ENCODE results near the gene PLCH1.

The PLCH1 gene

GRCh38 chr3:155331078-155331477, 413.8 kb downstream of the PLCH1 start:
- no peak overlapping the region for H3K4me3 ChIP-seq (ENCODE audit: low read length)
- no peak for DNase-seq (ENCODE audit: low read depth)
- TF ChIP-seq, protein P1, sequence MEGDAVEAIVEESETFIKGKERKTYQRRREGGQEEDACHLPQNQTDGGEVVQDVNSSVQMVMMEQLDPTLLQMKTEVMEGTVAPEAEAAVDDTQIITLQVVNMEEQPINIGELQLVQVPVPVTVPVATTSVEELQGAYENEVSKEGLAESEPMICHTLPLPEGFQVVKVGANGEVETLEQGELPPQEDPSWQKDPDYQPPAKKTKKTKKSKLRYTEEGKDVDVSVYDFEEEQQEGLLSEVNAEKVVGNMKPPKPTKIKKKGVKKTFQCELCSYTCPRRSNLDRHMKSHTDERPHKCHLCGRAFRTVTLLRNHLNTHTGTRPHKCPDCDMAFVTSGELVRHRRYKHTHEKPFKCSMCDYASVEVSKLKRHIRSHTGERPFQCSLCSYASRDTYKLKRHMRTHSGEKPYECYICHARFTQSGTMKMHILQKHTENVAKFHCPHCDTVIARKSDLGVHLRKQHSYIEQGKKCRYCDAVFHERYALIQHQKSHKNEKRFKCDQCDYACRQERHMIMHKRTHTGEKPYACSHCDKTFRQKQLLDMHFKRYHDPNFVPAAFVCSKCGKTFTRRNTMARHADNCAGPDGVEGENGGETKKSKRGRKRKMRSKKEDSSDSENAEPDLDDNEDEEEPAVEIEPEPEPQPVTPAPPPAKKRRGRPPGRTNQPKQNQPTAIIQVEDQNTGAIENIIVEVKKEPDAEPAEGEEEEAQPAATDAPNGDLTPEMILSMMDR (IDR thresholded peaks at IDR 0.05; ENCODE audit: insufficient read depth, low read depth, low read length, missing control alignments) = no peak

GRCh38 chr3:155330370-155330769, 414.5 kb downstream of the PLCH1 start:
- no peak overlapping the region for H3K4me3 ChIP-seq (ENCODE audit: low read length)
- TF ChIP-seq, protein P1 (IDR thresholded peaks at IDR 0.05; ENCODE audit: insufficient read depth, low read depth, low read length, missing control alignments) = no peak
- DNase-seq (ENCODE audit: low read depth) = no peak

DNA sequence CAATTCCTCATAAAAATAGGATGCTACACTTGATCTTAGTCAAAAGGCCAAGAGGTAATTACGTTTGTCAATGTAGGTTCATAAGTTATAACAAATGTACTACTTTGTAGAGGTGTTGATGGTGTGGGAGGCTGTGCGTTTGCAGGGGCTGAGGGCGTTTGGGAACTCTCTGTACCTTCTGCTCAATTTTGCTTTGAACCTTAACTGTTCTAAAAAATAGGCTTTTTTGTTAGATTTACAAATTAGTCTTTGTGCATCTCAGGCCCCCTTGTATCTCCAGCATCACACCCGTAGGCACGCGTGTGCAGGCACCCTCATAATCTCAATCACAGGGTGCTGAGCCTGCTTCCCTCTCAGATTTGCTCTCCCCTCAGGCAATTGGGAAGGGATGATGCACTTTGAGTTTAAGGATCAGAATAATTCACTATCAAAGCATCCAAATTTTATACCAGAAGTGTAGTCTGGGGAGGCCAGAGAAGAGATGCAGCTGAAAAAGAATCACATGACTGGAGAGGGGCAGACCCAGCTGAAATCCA, 415.3 kb downstream of the PLCH1 start:
- H3K4me3 ChIP-seq (ENCODE audit: low read length) = no peak overlapping the region
- DNase-seq (ENCODE audit: low read depth) = no peak
- TF ChIP-seq, protein P1 (IDR thresholded peaks at IDR 0.05; ENCODE audit: insufficient read depth, low read depth, low read length, missing control alignments) = no peak

- TF ChIP-seq, protein P1 (IDR thresholded peaks at IDR 0.05; ENCODE audit: insufficient read depth, low read depth, low read length, missing control alignments) = no peak
Observed at GRCh38 chr3:155327871-155328270, 417.0 kb downstream of the PLCH1 start.

GRCh38 chr3:155327430-155327829, 417.4 kb downstream of the PLCH1 start:
- TF ChIP-seq, protein P1 (IDR thresholded peaks at IDR 0.05; ENCODE audit: insufficient read depth, low read depth, low read length, missing control alignments) = no peak
- no peak for DNase-seq (ENCODE audit: low read depth)
- H3K4me3 ChIP-seq (ENCODE audit: low read length) = no peak overlapping the region

More at GRCh38 chr3:155327871-155328270, 417.0 kb downstream of the PLCH1 start:
- no peak overlapping the region for H3K4me3 ChIP-seq (ENCODE audit: low read length)
- no peak for DNase-seq (ENCODE audit: low read depth)

GRCh38 chr3:155326901-155327300, 418.0 kb downstream of the PLCH1 start:
- H3K4me3 ChIP-seq (ENCODE audit: low read length) = no peak overlapping the region
- no peak for DNase-seq (ENCODE audit: low read depth)
- TF ChIP-seq, protein P1 (IDR thresholded peaks at IDR 0.05; ENCODE audit: insufficient read depth, low read depth, low read length, missing control alignments) = no peak

- H3K4me3 ChIP-seq (ENCODE audit: low read length) = no peak overlapping the region
- DNase-seq (ENCODE audit: low read depth) = no peak
- TF ChIP-seq, protein P1 (IDR thresholded peaks at IDR 0.05; ENCODE audit: insufficient read depth, low read depth, low read length, missing control alignments) = no peak
Observed at GRCh38 chr3:155326244-155326643, 418.6 kb downstream of the PLCH1 start.

All from epithelial cell of esophagus (primary cell).